ENCODE measurements around the gene CERCAM. TPM values are rescaled to one million over a fixed set of nuclear protein-coding genes. Genes with fewer than 3 reads are reported as not detected.
"Not testable (repeated sequence)": the region's sequence is repeated elsewhere in the genome, so short reads cannot be mapped to it uniquely, and the experiment has no call there.

CERCAM gene
- total and polyA plus RNA-seq, 2 of the 4 experiments (the other 2 are of a cell fraction) = 15.1 to 118 TPM

DNA sequence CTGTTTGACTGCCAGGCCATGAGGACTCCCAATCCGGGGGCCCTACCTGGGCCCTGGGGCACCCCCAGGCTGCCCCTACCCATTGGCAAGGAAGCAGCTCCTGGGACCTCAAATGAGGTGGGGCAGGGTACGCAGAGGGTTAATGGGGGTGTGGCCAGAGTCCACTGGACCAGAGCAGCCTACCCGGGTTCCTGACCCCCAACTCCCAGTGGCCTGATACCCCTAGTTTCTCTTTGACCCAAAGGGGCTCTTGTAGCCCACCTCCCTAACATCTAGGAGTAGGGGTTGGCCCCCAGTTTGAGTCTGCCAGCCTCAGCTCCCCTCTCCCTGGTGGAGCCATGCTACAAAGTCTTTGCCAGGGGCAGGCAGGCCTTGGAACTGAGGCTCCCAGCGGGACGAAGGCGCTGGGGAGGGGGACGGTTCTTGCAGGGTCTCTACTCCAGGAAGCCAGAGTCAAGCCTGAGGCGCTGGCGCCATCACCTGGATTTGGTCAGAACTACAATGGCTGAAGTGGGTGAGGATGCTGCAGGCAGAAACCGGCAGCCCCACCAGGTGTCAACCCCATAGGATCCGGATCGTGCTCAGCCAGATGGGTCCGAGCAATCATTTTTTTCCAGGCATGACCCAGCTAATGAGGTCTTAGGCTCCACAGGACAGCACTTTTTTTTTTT, 8.4 kb upstream of the CERCAM start:
- H4K20me1 ChIP-seq (ENCODE audit: insufficient read depth, low read length) = no peaks in the 10 kb centered on the region
- dilution Hi-C loops (cut with HindIII; ENCODE audit: low sequenced_read_pairs, unreplicated experiment) (no loop called here), in situ Hi-C loops (cut with MboI; ENCODE audit: low sequenced_read_pairs) (no loop called here), intact Hi-C loops (cut with micrococcal nuclease) (loop anchor here (1.0 to 2.0 kb wide), 2 partner anchors 50 to 117 kb away; no protein-coding TSS in a partner anchor)
- no peak overlapping the region for H3K56ac ChIP-seq (ENCODE audit: extremely low read depth, insufficient read depth, low read length)
- no peak overlapping the region for H3K23ac ChIP-seq (ENCODE audit: low read depth, low read length)
- no peak overlapping the region for H4K5ac ChIP-seq (ENCODE audit: low read depth, low read length)
- peaks cover 24% of the 10 kb centered on the region for H3K27me3 ChIP-seq (ENCODE audit: control insufficient read depth, insufficient read depth, low read length)
- no peak overlapping the region for H4K91ac ChIP-seq (ENCODE audit: insufficient read depth, low read depth, low read length)
- peak overlapping the region; percentile 16 for H2AFZ ChIP-seq (replicated peaks; ENCODE audit: low read length, poor library complexity)
- DNase-seq (peak; percentile 31), ATAC-seq (ENCODE audit: low read depth) (peak; percentile 76)
- no peak overlapping the region for H3K14ac ChIP-seq (replicated peaks; ENCODE audit: low read depth, low read length)
- H3K4me3 ChIP-seq (ENCODE audit: insufficient read depth, low read depth, low read length) = no peak overlapping the region
- H2BK15ac ChIP-seq (ENCODE audit: low read depth, low read length) = no peak overlapping the region
- H3K9ac ChIP-seq (ENCODE audit: low read depth, low read length) = no peak overlapping the region
- no peaks in the 10 kb centered on the region for H3K36me3 ChIP-seq (ENCODE audit: control insufficient read depth, insufficient read depth, low read length)
- no peak overlapping the region for H3K4ac ChIP-seq (ENCODE audit: low read depth, low read length)
- CTCF ChIA-PET = interaction anchor here (1.3 to 1.9 kb wide), 2 partner anchors 8 to 50 kb away, joined by 5 to 7 read pairs; partner anchors contain the start of gene CERCAM
- H3K18ac ChIP-seq (ENCODE audit: low read depth, low read length) = no peak overlapping the region
- no peak overlapping the region for H2BK120ac ChIP-seq (ENCODE audit: low read depth, low read length)
- no peaks in the 10 kb centered on the region for H3K9me1 ChIP-seq (ENCODE audit: insufficient read depth, low read length)
- H3K9me3 ChIP-seq (ENCODE audit: control insufficient read depth, insufficient read depth, low read length) = no peaks in the 10 kb centered on the region
- TF ChIP-seq RAD21 (IDR thresholded peaks at IDR 0.05; ENCODE audit: low read length) (peak; percentile 84), POLR2A (IDR thresholded peaks at IDR 0.05; ENCODE audit: low read depth, low read length) (no peak), MAZ (IDR thresholded peaks at IDR 0.05; ENCODE audit: borderline replicate concordance, low read depth, low read length) (no peak), BHLHE40 (IDR thresholded peaks at IDR 0.05; ENCODE audit: low read depth, low read length) (no peak), SMC3 (IDR thresholded peaks at IDR 0.05; ENCODE audit: low read depth, low read length) (peak; percentile 79)
- TF ChIP-seq, protein P1, sequence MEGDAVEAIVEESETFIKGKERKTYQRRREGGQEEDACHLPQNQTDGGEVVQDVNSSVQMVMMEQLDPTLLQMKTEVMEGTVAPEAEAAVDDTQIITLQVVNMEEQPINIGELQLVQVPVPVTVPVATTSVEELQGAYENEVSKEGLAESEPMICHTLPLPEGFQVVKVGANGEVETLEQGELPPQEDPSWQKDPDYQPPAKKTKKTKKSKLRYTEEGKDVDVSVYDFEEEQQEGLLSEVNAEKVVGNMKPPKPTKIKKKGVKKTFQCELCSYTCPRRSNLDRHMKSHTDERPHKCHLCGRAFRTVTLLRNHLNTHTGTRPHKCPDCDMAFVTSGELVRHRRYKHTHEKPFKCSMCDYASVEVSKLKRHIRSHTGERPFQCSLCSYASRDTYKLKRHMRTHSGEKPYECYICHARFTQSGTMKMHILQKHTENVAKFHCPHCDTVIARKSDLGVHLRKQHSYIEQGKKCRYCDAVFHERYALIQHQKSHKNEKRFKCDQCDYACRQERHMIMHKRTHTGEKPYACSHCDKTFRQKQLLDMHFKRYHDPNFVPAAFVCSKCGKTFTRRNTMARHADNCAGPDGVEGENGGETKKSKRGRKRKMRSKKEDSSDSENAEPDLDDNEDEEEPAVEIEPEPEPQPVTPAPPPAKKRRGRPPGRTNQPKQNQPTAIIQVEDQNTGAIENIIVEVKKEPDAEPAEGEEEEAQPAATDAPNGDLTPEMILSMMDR (conservative IDR thresholded peaks at IDR 0.05; ENCODE audit: low read depth, low read length) = peak; percentile 68
- H4K8ac ChIP-seq (ENCODE audit: low read depth in 2 of 2, low read length in 2 of 2) = no peak overlapping the region
- POLR2A ChIA-PET (ENCODE audit: unreplicated experiment) = interaction anchor here (0.6 kb wide), 1 partner anchor 10 kb away, joined by 5 read pairs; no protein-coding TSS in a partner anchor
- no peak overlapping the region for H3K27ac ChIP-seq (ENCODE audit: insufficient read depth, low read length)
- H3K4me1 ChIP-seq (ENCODE audit: control insufficient read depth, insufficient read depth, low read length) = no peaks in the 10 kb centered on the region
- no peak overlapping the region for H2AK9ac ChIP-seq (replicated peaks; ENCODE audit: low read depth, low read length, poor library complexity)
- H3K4me2 ChIP-seq (ENCODE audit: low read depth, low read length) = no peak overlapping the region
- H3K79me1 ChIP-seq (ENCODE audit: low read depth in 1 of 2, low read length in 2 of 2) = no peaks in the 10 kb centered on the region
- no peak overlapping the region for H2BK5ac ChIP-seq (ENCODE audit: low read depth, low read length, poor library complexity, severe bottlenecking)
- BruUV-seq (replicated peaks) = no TSS peak
- no peak overlapping the region for H2AK5ac ChIP-seq (ENCODE audit: low read depth, low read length)
- H2BK20ac ChIP-seq (ENCODE audit: low read depth, low read length) = no peak overlapping the region
- WGBS, 2 experiments (ENCODE audit: extremely low coverage in 2 of 2, insufficient read length in 1 of 2) = 13% methylated on average over 4 of the region's 13 CpGs; no CpG with 5 or more reads in 1 of the 2 experiments

DNA sequence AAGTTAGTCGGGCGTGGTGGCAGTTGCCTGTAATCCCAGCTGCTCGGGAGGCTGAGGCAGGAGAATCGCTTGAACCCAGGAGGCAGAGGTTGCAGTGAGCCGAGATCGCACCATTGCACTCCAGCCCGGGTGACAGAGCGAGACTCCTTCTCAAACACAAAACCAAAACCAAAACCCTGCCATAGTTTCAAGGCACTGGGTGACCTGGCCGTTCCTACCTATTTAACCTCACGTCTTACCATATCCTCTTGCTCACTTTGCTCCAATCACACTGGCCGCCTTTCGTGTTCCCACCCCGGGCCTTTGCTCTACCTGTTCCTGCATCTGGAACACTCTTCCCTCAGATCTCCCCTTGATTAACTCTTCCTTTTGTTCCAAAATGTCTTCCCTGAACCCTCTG, 6.9 kb upstream of the CERCAM start:
- BruUV-seq (replicated peaks); H3K27ac ChIP-seq (ENCODE audit: insufficient read depth, low read length); H4K5ac ChIP-seq (ENCODE audit: low read depth, low read length); H2BK20ac ChIP-seq (ENCODE audit: low read depth, low read length); POLR2A ChIA-PET (ENCODE audit: unreplicated experiment); DNase-seq; H3K4me2 ChIP-seq (ENCODE audit: low read depth, low read length); H3K18ac ChIP-seq (ENCODE audit: low read depth, low read length); H3K9me1 ChIP-seq (ENCODE audit: insufficient read depth, low read length); CTCF ChIA-PET; H2BK15ac ChIP-seq (ENCODE audit: low read depth, low read length); H4K91ac ChIP-seq (ENCODE audit: insufficient read depth, low read depth, low read length); H3K4me3 ChIP-seq (ENCODE audit: insufficient read depth, low read depth, low read length); H3K56ac ChIP-seq (ENCODE audit: extremely low read depth, insufficient read depth, low read length); in situ Hi-C loops (cut with MboI; ENCODE audit: low sequenced_read_pairs); H3K9me3 ChIP-seq (ENCODE audit: control insufficient read depth, insufficient read depth, low read length); H2BK5ac ChIP-seq (ENCODE audit: low read depth, low read length, poor library complexity, severe bottlenecking); H4K20me1 ChIP-seq (ENCODE audit: insufficient read depth, low read length); H2AK5ac ChIP-seq (ENCODE audit: low read depth, low read length); H3K79me1 ChIP-seq (ENCODE audit: low read depth in 1 of 2, low read length in 2 of 2); ATAC-seq (ENCODE audit: low read depth); dilution Hi-C loops (cut with HindIII; ENCODE audit: low sequenced_read_pairs, unreplicated experiment); H2AK9ac ChIP-seq (replicated peaks; ENCODE audit: low read depth, low read length, poor library complexity); H4K8ac ChIP-seq (ENCODE audit: low read depth in 2 of 2, low read length in 2 of 2); H3K9ac ChIP-seq (ENCODE audit: low read depth, low read length); H3K36me3 ChIP-seq (ENCODE audit: control insufficient read depth, insufficient read depth, low read length); H2AFZ ChIP-seq (replicated peaks; ENCODE audit: low read length, poor library complexity); H3K4me1 ChIP-seq (ENCODE audit: control insufficient read depth, insufficient read depth, low read length); H3K14ac ChIP-seq (replicated peaks; ENCODE audit: low read depth, low read length); H3K23ac ChIP-seq (ENCODE audit: low read depth, low read length); H2BK120ac ChIP-seq (ENCODE audit: low read depth, low read length); H3K4ac ChIP-seq (ENCODE audit: low read depth, low read length): not testable (repeated sequence)
- peaks cover 25% of the 10 kb centered on the region for H3K27me3 ChIP-seq (ENCODE audit: control insufficient read depth, insufficient read depth, low read length)
- WGBS, 2 experiments (ENCODE audit: extremely low coverage in 2 of 2, insufficient read length in 1 of 2) = 78% methylated on average over 7 of the region's 13 CpGs; no CpG with 5 or more reads in 1 of the 2 experiments
- intact Hi-C loops (cut with micrococcal nuclease) = loop anchor here (2.0 kb wide), 1 partner anchor 119 kb away; no protein-coding TSS in a partner anchor

All from IMR-90 (cell line).